ENCODE data around the gene GALNTL6.

Gene GALNTL6

GRCh38 chr4:171812665-171813525, at the start of gene GALNTL6:
Gene GALNTL6, plus strand, starts transcription at chr4:171813404.
- FAIRE-seq, result no peak

- no peak for FAIRE-seq
These were observed 47.7 kb upstream of the GALNTL6 start for GRCh38 chr4:171765514-171765913.

DNA sequence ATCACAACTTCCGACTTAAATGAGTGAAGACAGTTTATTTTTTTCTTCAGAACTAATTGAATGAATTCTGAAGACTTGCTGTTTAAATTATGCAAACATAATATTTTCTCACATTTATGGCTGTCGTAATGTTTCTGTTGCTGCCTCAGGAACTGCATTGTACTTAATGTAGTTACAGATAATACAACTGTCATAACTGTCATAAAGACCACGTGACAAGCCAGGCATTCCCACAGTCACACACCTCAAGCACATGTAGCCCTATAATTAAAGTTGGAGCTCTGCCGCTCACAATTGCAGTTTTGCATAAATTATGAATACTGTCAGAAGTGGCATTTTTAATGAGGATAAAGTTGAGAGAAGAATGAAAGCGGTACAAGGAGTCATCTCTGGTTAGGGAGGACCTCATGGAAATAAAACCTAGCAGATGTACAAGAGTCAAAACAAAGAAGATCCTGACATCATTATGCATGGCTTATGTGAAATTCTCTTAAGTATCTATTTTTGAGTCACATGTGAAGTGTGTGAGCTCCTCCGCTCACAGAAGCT, 38.5 kb upstream of the GALNTL6 start:
- FAIRE-seq, result no peak

GRCh38 chr4:171779301-171779700, 33.9 kb upstream of the GALNTL6 start:
- no peak for FAIRE-seq

- FAIRE-seq, result no peak
These were observed 27.8 kb upstream of the GALNTL6 start for GRCh38 chr4:171785388-171785787.

DNA sequence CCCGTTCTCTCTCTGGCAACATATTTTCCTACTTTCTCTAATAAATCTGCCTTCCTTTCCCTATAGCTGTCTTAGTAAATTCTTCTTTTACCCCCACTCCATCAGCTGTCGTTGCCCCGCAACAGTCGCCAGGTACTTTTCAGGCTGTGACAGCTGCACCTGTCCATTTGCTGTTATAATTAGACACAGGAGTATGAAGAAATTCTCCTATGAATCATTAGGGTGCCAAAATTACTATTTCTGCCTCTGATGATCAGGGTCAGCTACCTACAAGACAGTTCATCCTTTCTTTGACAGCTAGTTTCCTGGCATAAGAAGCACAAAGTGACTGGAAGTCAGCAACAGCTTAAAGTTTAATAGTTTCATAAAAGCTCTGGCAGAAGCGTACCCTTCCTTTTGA, 19.5 kb upstream of the GALNTL6 start:
- no peak for FAIRE-seq

GRCh38 chr4:171794528-171794927, 18.7 kb upstream of the GALNTL6 start:
- FAIRE-seq, result no peak

GRCh38 chr4:171809854-171810253, 3.4 kb upstream of the GALNTL6 start:
- FAIRE-seq, result no peak

DNA sequence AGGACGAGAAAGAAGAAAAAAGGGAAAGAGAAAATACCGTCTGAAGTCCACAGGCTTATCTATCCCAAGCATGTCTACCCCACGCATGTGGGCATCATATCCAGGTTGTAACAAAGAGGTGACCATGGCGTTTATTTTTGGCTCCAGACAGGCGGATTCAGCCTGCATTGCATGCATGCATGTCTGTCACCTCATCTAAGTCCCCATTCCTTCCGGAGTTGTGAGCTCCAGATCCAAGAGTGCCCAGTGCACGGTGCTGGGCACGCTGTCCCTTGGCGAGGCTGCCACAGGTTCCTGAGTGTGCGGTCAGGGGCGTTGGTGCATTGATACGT, 905 bp upstream of the GALNTL6 start:
- FAIRE-seq, result no peak

DNA sequence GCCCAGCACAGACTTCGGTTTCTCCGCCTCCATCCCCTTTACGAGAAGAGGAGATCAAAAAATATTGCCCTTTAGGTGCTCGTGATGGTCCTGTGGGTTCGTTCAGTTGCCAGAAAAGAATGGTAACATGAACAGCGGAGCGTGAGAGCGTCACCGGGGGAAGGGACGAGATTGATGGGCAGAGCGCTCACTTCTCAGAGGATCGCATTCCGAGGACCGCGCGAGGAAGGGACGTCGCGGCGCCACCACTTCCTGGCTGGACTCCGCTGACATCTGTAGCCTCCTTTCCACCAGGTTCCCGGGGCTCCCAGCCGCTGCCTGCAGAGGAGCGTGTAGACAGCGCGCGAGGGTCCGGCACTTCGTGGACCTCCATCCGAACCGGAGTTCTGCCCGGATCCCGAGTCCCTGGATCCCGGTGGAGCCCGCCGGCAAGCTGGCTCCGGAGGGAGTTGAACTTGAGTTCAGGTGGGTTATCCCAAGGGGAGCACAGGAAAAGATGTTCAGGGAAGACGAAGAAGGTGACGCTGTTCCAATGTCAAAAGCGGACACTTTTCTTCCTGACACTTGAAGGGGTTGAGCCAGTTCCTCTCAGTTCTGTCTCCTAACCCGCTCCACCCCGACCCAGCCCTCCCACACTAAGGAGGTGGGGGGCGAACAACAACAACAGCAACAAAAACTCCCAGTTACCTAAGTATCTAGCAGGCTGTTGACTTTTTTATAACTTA, 484 bp downstream of the GALNTL6 start:
- no peak for FAIRE-seq

GRCh38 chr4:171814545-171814944, 1.3 kb downstream of the GALNTL6 start:
- no peak for FAIRE-seq

DNA sequence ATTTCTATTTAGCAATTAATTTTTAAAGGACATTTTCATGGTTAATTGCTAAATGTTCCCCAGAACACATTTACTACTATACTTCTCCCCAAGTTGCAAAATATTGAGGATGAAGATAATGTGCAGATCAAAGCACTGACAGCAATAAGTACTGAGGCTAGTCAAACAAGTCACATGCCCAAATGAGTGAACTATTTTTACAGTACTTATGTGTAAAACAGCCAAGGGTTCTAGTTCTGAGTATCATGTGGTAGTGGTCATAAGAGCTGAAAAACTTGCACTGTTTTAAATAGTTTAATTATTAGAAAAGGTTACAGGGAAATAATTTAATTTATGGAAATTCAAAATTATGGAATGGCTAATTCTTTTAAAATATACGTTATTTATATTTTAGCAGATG, 3.8 kb downstream of the GALNTL6 start:
- no peak for FAIRE-seq

GRCh38 chr4:171834640-171835039, 21.4 kb downstream of the GALNTL6 start:
- no peak for FAIRE-seq

GRCh38 chr4:171843456-171843855, 30.3 kb downstream of the GALNTL6 start:
- FAIRE-seq, result no peak

DNA sequence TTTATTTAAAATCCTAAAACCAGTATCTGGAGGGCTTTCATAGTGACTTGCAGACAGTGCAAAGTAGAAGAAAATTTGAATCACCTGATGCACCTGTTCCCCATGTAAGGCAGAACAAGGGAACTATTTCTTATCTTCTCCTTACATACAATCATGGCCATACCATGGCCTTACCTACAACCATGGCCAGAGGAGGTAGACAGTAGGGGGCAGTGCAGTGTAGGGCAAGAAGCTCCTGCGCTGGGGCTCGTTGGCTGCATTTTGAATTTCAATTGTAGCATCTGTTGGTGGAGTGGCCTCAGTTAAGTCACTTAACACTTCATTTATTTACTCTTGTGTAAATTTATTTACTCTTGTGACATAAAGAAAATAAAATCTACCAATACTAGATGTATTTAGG, 33.0 kb downstream of the GALNTL6 start:
- FAIRE-seq, result no peak

DNA sequence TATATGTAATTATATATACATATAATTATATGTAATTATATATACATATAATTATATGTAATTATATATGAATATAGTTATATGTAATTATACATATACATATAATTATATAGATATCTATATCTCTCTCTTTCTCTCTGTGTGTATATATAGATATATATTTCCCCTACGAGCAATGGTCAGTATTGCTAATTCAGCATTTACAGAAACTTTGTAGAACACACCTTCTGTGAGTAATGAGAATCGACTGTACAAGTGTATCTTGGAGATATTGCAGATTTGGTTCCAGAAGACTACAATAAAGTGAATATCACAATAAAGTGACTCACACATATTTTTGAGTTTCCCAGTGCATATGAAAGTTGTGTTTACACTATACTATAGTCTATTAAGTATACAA, 33.7 kb downstream of the GALNTL6 start:
- no peak for FAIRE-seq

GRCh38 chr4:171847751-171848150, 34.5 kb downstream of the GALNTL6 start:
- FAIRE-seq, result no peak

DNA sequence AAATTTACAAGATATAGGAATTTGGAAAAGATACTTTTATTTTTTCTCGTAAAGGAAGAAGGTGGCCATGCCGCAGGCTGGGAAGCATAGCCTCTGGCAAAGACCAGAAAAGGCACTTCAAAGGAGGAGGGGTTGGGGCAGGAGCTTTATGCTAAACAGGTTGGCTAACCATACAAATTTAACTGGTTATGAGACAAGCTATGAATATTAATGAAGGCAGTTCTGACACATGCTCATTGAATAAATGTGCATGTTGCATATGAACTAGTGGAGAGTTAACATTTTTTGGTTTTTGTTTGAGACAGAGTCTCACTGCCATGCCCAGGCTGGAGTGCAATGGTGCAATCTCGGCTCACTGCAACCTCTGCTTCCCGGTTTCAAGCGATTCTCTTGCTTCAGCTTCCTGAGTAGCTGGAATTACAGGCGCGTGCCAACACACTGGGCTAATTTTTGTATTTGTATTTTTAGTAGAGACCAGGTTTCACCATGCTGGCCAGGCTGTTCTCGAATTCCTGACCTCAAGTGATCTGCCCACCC, 36.5 kb downstream of the GALNTL6 start:
- no peak for FAIRE-seq

DNA sequence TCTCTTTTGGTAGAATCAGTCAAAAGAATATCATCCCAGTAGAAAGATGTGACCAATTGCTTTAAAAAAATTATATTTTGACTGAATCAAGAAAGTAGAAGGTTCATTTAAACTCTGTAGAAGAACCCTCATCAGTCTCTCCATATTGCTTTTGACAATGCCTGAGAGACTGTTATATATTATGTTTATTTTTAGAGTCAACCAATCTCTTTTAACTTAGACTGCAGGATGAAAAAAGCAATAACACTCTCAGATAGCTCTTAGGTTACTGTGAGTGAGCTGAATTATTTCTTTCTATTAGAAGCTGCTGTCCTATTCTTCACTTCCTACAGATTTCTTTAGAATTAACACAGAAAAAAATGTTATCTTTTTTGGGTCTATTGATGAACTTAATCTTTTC, 38.1 kb downstream of the GALNTL6 start:
- no peak for FAIRE-seq

DNA sequence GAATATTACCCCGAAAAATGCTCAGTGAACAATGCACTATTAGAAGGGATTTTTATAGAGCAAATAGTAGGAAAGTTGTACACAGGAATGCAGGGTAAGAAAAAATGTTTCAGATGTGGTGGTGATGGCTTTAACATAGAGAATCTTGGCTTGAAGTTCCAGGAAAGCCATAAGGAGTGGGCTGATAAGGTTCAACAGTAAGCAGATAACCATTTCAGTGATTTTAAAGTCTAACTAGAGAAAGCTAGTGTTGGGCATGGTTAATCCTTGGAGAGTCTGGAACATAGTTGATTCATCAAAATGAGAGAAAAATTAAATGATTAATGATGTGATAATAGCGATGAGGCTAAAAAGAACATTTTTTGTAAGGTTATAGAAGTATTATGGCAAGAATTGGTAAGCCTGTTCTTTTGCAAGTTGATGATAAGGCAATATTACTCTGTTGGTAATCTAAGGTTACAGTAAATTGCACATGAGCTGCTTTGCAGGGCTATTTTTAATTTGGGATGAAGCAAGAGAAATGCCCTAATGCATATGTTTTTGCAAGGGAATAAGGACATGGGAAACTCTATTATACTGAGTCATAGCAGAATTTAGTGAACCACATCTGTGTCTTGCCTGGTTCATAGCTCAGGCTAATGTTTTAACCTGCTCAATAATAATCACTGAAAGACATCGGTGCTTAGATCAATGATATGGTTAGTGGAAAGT, 44.3 kb downstream of the GALNTL6 start:
- FAIRE-seq, result no peak

DNA sequence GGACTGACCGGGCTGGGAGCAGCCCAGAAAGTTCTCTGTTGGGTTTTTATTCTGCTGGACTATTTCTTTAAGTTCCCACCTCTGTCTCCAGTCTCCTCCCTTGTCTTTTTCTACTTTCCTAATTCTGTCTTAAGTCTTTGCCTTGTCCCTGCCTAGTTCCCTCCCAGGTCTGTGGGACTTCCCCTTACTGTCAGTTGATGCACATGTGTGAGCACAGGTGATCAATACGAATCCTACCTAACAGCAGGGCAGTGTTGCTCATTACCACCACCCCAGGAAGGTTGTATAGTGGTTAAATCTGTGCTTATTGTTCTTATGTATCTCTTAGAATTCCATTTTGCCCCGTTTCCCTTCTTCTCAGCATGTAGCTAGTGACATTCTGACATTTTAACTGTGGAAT, 62.1 kb downstream of the GALNTL6 start:
- FAIRE-seq, result no peak

DNA sequence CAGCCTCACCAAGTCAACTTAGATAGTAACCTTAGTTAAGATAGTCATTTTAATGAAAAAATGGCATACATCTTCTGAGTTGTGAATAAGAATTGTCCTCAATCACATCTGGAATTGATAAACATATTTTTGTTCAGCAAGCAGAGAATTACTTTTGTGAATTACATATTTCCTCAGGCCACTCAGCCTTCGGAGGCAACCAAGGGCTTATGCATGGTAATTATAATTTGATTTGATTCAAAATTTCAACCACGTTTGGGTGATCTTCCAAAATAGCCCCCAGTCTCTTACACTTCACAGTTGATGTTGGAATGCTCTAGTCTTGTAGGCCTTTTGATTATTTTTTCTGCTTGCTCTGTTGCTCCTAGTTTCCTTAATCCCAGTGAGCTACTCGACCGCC, 63.4 kb downstream of the GALNTL6 start:
- FAIRE-seq, result no peak

- no peak for FAIRE-seq
These were observed 66.9 kb downstream of the GALNTL6 start for GRCh38 chr4:171880136-171880535.
